ENCODE data around the gene PTK6.

The PTK6 gene

DNA sequence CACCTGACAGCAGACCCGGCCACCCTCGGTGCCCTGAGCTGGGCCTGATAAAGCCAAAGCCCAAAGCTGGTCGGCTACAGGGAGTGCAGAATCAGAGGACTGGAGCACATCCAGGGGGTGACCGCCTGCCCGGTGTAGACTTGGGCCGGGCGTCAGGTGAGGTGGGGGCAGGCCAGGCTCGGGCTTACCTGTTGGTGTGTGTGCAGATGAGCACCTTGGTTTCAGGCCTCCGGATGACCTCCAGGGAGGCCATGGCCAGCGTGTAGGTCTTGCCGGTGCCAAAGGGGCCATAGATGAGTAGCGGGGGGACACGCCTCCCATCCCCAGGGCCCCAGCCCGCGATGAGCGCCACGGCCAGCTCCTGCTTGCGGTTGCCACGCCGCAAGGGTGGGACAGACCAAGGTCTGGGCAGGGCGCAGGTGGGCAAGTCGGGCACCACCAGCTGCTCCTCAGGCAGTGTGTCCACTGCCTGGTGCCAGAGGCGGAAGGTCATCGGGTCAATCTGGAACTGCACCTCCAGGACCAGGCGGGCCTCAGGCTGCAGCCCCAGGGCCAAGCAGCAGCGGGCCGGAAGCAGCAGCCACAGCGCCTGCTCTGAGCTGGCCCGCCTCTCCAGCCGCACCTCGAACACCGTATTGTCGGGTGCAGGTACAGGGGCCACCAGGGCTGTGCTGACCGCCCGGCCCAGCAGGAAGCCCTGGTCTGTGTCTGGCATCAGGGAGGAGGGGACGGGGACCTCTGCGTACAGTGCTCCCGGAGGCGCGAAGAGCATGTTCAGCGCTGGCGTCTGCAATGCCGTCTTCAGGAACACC is 31.2 kb upstream of the PTK6 start:
- H3K27me3 ChIP-seq (ENCODE audit: control insufficient read depth in 1 of 2, insufficient read depth in 2 of 2, low read length in 2 of 2), result no peaks in the 10 kb centered on the region
- peaks cover 0 to 6% of the 10 kb centered on the region in 2 donors for H3K36me3 ChIP-seq (ENCODE audit: control insufficient read depth in 2 of 2, insufficient read depth in 2 of 2, low read length in 2 of 2)
- H3K9ac ChIP-seq (ENCODE audit: low read length in 2 of 2), result no peak overlapping the region
- no peaks in the 10 kb centered on the region for H3K9me3 ChIP-seq (ENCODE audit: control insufficient read depth in 2 of 2, low read length in 2 of 2)
- H3K4me3 ChIP-seq (ENCODE audit: low read length in 2 of 2), result no peak overlapping the region
- peaks cover 8% of the 10 kb centered on the region for H3K4me1 ChIP-seq (ENCODE audit: control insufficient read depth, insufficient read depth, low read length)
- H3K27ac ChIP-seq (ENCODE audit: low read length), result no peak overlapping the region

DNA sequence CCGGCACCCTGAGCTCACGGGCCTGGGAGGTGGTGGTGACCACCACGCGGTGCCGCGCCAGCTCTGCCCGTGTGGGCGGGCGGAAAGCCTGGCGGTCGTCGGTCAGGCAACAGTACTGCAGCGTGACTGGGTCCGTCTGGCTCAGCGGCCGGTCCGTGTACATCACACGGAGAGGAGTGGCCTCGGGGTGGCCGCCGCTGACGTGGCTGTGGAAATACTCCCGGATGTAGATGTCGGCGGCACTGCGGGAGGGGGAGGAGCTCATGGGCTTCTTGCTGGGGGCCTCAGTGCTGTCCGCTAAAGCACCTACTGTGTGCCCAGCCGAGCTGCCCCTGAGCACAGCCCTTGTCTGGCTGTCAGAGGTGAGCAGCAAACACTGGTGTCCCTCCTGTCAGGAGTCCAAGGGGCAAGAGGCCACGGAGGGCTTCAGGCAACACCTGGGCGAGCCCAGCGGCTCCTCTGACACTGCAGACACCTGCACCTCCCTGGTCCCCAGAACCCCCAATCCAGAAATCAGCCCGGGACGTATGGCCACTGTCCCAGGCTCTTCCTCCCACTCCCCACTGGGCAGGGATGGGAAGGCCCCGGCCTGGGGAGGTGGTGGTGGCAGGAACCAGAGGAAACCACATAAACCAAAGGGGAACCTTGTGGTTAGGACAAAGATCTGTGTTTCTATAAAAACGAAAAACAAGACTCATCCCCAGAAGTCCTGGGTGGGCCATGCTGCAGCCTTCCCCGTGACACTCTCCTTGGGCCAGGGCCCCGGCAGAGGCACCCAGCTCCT is 30.4 kb upstream of the PTK6 start:
- Histone ChIP-seq H3K9me3 (ENCODE audit: control insufficient read depth in 2 of 2, low read length in 2 of 2) (no peaks in the 10 kb centered on the region), H3K4me1 (ENCODE audit: control insufficient read depth, insufficient read depth, low read length) (no peaks in the 10 kb centered on the region), H3K9ac (ENCODE audit: low read length in 2 of 2) (no peak overlapping the region), H3K27me3 (ENCODE audit: control insufficient read depth in 1 of 2, insufficient read depth in 2 of 2, low read length in 2 of 2) (no peaks in the 10 kb centered on the region), H3K4me3 (ENCODE audit: low read length in 2 of 2) (no peak overlapping the region), H3K27ac (ENCODE audit: low read length) (no peak overlapping the region), H3K36me3 (ENCODE audit: control insufficient read depth in 2 of 2, insufficient read depth in 2 of 2, low read length in 2 of 2) (peaks cover 3 to 12% of the 10 kb centered on the region in 2 donors)

DNA sequence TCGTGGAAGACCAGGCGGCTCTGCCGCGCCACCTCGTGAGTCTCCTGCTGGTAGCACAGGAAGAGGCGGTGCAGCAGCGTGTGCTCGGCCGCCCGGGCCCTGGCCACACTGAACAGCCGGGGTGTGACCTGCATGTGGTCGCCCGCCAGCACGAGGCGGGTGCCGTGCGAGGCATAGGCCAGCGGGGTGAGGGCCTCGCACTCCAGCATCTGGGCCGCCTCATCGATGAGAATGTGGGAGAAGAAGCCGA is 29.9 kb upstream of the PTK6 start:
- Histone ChIP-seq H3K4me1 (ENCODE audit: control insufficient read depth, insufficient read depth, low read length) (no peaks in the 10 kb centered on the region), H3K27me3 (ENCODE audit: control insufficient read depth in 1 of 2, insufficient read depth in 2 of 2, low read length in 2 of 2) (no peaks in the 10 kb centered on the region), H3K27ac (ENCODE audit: low read length) (no peak overlapping the region), H3K9ac (ENCODE audit: low read length in 2 of 2) (no peak overlapping the region), H3K36me3 (ENCODE audit: control insufficient read depth in 2 of 2, insufficient read depth in 2 of 2, low read length in 2 of 2) (peaks cover 7 to 12% of the 10 kb centered on the region in 2 donors), H3K4me3 (ENCODE audit: low read length in 2 of 2) (no peak overlapping the region), H3K9me3 (ENCODE audit: control insufficient read depth in 2 of 2, low read length in 2 of 2) (no peaks in the 10 kb centered on the region)

DNA sequence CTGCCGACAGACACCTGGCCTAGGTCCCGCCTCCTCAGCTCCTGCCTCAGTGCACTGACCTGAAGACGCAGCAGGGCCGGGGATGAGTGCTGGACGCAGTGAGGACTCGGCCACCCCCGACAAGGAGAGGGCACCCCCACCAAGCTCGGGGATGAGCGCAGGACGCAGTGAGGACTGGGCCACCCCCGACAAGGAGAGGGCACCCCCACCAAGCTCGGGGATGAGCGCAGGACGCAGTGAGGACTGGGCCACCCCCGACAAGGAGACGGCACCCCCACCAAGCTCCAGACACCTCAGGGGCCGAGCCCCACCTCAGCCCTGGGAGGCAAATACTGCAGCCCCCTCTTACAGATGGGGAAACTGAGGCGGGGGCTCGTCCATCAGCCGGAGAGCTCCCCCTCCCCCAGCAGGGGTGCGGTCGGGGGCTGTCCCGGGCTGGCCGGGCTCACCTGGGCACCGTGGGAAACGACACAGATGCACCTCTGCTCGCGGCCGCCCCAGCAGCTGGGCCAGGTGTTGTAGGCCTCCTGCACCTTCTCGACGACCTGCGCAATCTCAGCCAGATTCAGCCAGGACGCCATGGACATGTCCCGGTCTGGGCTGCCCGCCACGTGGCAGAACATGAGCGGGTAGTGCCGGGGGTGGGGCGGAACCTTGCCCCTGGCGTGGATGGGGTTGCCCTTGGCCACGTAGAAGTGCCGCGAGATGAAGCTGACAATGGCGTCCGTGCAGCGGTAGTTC is 29.4 kb upstream of the PTK6 start:
- Histone ChIP-seq H3K9ac (ENCODE audit: low read length in 2 of 2) (no peak overlapping the region), H3K27me3 (ENCODE audit: control insufficient read depth in 1 of 2, insufficient read depth in 2 of 2, low read length in 2 of 2) (no peaks in the 10 kb centered on the region), H3K9me3 (ENCODE audit: control insufficient read depth in 2 of 2, low read length in 2 of 2) (no peaks in the 10 kb centered on the region), H3K4me1 (ENCODE audit: control insufficient read depth, insufficient read depth, low read length) (no peaks in the 10 kb centered on the region), H3K27ac (ENCODE audit: low read length) (no peak overlapping the region), H3K36me3 (ENCODE audit: control insufficient read depth in 2 of 2, insufficient read depth in 2 of 2, low read length in 2 of 2) (peaks cover 7 to 12% of the 10 kb centered on the region in 2 donors), H3K4me3 (ENCODE audit: low read length in 2 of 2) (no peak overlapping the region)

GRCh38 chr20:63565699-63566335 is 28.6 kb upstream of the PTK6 start:
- Histone ChIP-seq H3K27ac (ENCODE audit: low read length) (no peak overlapping the region), H3K4me1 (ENCODE audit: control insufficient read depth, insufficient read depth, low read length) (no peaks in the 10 kb centered on the region), H3K9me3 (ENCODE audit: control insufficient read depth in 2 of 2, low read length in 2 of 2) (no peaks in the 10 kb centered on the region), H3K4me3 (ENCODE audit: low read length in 2 of 2) (no peak overlapping the region), H3K27me3 (ENCODE audit: control insufficient read depth in 1 of 2, insufficient read depth in 2 of 2, low read length in 2 of 2) (no peaks in the 10 kb centered on the region), H3K9ac (ENCODE audit: low read length in 2 of 2) (no peak overlapping the region), H3K36me3 (ENCODE audit: control insufficient read depth in 2 of 2, insufficient read depth in 2 of 2, low read length in 2 of 2) (peaks cover 13 to 15% of the 10 kb centered on the region in 2 donors)

- H3K4me1 ChIP-seq (ENCODE audit: control insufficient read depth, insufficient read depth, low read length), result no peaks in the 10 kb centered on the region
- H3K9ac ChIP-seq (ENCODE audit: low read length in 2 of 2), result no peak overlapping the region
- H3K4me3 ChIP-seq (ENCODE audit: low read length in 2 of 2), result no peak overlapping the region
- H3K27ac ChIP-seq (ENCODE audit: low read length), result no peak overlapping the region
- H3K9me3 ChIP-seq (ENCODE audit: control insufficient read depth in 2 of 2, low read length in 2 of 2), result no peaks in the 10 kb centered on the region
- H3K27me3 ChIP-seq (ENCODE audit: control insufficient read depth in 1 of 2, insufficient read depth in 2 of 2, low read length in 2 of 2), result no peaks in the 10 kb centered on the region
- peaks cover 19 to 21% of the 10 kb centered on the region in 2 donors for H3K36me3 ChIP-seq (ENCODE audit: control insufficient read depth in 2 of 2, insufficient read depth in 2 of 2, low read length in 2 of 2)
Measured at GRCh38 chr20:63565021-63565698, 28.0 kb upstream of the PTK6 start.

- no peaks in the 10 kb centered on the region for H3K4me1 ChIP-seq (ENCODE audit: control insufficient read depth, insufficient read depth, low read length)
- no peaks in the 10 kb centered on the region for H3K9me3 ChIP-seq (ENCODE audit: control insufficient read depth in 2 of 2, low read length in 2 of 2)
- H3K27me3 ChIP-seq (ENCODE audit: control insufficient read depth in 1 of 2, insufficient read depth in 2 of 2, low read length in 2 of 2), result no peaks in the 10 kb centered on the region
- peaks cover 19 to 21% of the 10 kb centered on the region in 2 donors for H3K36me3 ChIP-seq (ENCODE audit: control insufficient read depth in 2 of 2, insufficient read depth in 2 of 2, low read length in 2 of 2)
- no peak overlapping the region for H3K9ac ChIP-seq (ENCODE audit: low read length in 2 of 2)
- H3K4me3 ChIP-seq (ENCODE audit: low read length in 2 of 2), result no peak overlapping the region
- H3K27ac ChIP-seq (ENCODE audit: low read length), result no peak overlapping the region
Measured at GRCh38 chr20:63564036-63564810, 27.0 kb upstream of the PTK6 start.

DNA sequence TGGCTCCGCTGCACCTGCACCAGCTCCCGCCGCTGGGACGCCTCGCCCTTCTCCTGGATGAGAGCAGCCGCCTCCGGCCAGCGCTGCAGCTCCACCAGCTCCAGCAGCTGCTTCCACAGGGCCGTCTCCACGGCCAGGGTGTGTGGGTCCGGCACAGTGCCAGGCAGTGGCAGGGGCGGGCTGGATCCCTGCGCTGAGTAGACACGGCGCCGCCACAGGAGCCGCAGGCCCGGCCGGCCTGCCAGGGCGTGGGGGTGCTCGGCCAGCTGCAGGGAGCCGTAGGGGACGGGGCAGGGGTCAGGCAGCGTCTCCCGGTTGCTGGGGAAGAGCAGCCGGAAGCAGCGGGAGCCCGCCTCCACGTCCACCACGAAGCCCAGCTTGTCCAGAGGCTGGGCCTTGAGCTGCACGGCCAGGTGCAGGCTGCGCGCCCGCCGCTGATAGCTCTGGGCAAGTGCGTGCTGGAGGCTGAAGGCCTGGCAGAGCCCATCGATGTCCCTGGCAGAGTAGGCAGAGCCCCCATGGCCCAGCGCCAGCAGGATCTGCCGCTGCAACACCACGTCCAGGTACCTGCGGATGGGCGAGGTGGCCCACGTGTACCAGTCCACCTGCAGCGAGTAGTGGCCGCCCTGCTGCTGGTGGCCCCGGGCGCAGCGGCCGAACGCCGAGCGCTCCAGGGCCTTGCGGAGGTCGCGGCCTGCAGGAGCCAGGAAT is 26.2 kb upstream of the PTK6 start:
- Histone ChIP-seq H3K9ac (ENCODE audit: low read length in 2 of 2) (no peak overlapping the region), H3K4me3 (ENCODE audit: low read length in 2 of 2) (no peak overlapping the region), H3K27ac (ENCODE audit: low read length) (no peak overlapping the region), H3K27me3 (ENCODE audit: control insufficient read depth in 1 of 2, insufficient read depth in 2 of 2, low read length in 2 of 2) (no peaks in the 10 kb centered on the region), H3K36me3 (ENCODE audit: control insufficient read depth in 2 of 2, insufficient read depth in 2 of 2, low read length in 2 of 2) (peaks cover 19 to 21% of the 10 kb centered on the region in 2 donors), H3K4me1 (ENCODE audit: control insufficient read depth, insufficient read depth, low read length) (no peaks in the 10 kb centered on the region), H3K9me3 (ENCODE audit: control insufficient read depth in 2 of 2, low read length in 2 of 2) (no peaks in the 10 kb centered on the region)

DNA sequence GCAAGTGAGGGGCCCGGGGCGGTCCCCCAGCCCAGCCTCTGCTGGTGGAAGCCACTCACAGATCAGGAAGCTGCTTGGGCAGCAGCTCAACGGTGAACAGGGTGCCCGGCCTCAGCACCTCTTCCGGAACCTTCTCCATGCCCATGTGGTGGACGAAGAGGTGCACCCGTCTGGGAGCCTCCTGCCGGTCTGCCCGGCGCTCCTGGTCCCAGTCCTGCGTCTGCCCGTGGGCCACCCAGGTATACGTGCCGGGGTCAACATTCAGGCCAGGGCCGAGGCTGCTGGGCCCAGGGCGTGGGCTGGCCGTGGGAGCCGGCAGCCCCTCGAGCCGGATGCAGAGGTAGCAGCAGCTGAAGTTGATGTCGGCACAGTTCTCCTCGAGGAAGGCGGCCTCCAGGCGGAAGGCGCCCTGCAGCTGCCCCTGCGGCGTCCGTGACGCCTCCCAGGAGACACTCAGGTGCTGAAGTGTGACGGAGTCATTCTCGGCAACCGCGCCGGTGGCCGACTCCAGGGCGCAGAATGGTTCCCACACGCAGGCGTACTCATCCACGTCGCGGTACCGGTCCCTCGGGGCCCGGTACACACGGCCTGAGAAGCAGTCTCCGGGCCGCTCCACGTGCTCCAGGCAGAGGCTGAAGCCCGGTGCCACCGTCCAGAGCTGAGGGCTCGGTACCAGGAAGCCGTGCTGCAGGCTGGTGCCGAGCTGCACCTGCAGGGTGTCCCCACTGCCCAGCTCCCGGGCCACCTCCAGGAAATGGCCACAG is 25.5 kb upstream of the PTK6 start:
- Histone ChIP-seq H3K9ac (ENCODE audit: low read length in 2 of 2) (no peak overlapping the region), H3K27ac (ENCODE audit: low read length) (no peak overlapping the region), H3K9me3 (ENCODE audit: control insufficient read depth in 2 of 2, low read length in 2 of 2) (no peaks in the 10 kb centered on the region), H3K27me3 (ENCODE audit: control insufficient read depth in 1 of 2, insufficient read depth in 2 of 2, low read length in 2 of 2) (no peaks in the 10 kb centered on the region), H3K4me1 (ENCODE audit: control insufficient read depth, insufficient read depth, low read length) (no peaks in the 10 kb centered on the region), H3K36me3 (ENCODE audit: control insufficient read depth in 2 of 2, insufficient read depth in 2 of 2, low read length in 2 of 2) (peaks cover 19 to 21% of the 10 kb centered on the region in 2 donors), H3K4me3 (ENCODE audit: low read length in 2 of 2) (no peak overlapping the region)
